MM.1S (cell line): ENCODE results near the gene ARHGAP8.

Experiments
- DNase-seq: peaks from one replicate; pipeline ENCODE4 v3.0.0-alpha.2; 2015
- H2AFZ ChIP-seq: fragments of 300-600 bp; sonication (generic); 2 replicates; pipeline ENCODE4 v1.6.0; 2016; ENCODE audit warnings: antibody characterized with exemption, low read length
- H3F3A ChIP-seq: fragments of 300-600 bp; sonication (generic); 2 replicates; pipeline ENCODE4 v1.6.1; 2016; ENCODE audit warnings: mild to moderate bottlenecking, antibody characterized with exemption, low read length, moderate library complexity, mixed read lengths; ENCODE audit not compliant: insufficient read depth
- H3K27ac ChIP-seq: fragments of 300-600 bp; sonication (generic); 2 replicates; pipeline ENCODE4 v1.5.1; 2016; ENCODE audit warnings: mild to moderate bottlenecking, low read length
- H3K27me3 ChIP-seq: fragments of 300-600 bp; sonication (generic); replicated peaks from 2 replicates; pipeline ENCODE4 v1.6.0; 2016; ENCODE audit warnings: low read length; ENCODE audit not compliant: insufficient read depth
- H3K36me3 ChIP-seq: fragments of 300-600 bp; sonication (generic); replicated peaks from 2 replicates; pipeline ENCODE4 v1.6.1; 2016; ENCODE audit warnings: mild to moderate bottlenecking, low read length, mixed read lengths; ENCODE audit not compliant: insufficient read depth
- H3K4me1 ChIP-seq: fragments of 300-600 bp; sonication (generic); 2 replicates; pipeline ENCODE4 v1.6.1; 2016; ENCODE audit warnings: low read length, mixed read lengths
- H3K4me2 ChIP-seq: fragments of 300-600 bp; sonication (generic); 2 replicates; pipeline ENCODE4 v1.6.0; 2016; ENCODE audit warnings: low read depth, low read length
- H3K4me3 ChIP-seq: fragments of 300-600 bp; sonication (generic); 2 replicates; pipeline ENCODE4 v1.5.1; 2016; ENCODE audit warnings: low read length, mixed read lengths
- H3K79me2 ChIP-seq: fragments of 300-600 bp; sonication (generic); 2 replicates; pipeline ENCODE4 v1.6.1; 2016; ENCODE audit warnings: mixed run types, low read length, mixed read lengths
- H3K9ac ChIP-seq: fragments of 300-600 bp; sonication (generic); 2 replicates; pipeline ENCODE4 v1.6.1; 2016; ENCODE audit warnings: low read length, mixed read lengths
- H3K9me2 ChIP-seq: fragments of 300-600 bp; sonication (generic); replicated peaks from 2 replicates; pipeline ENCODE4 v1.6.1; 2016; ENCODE audit warnings: mild to moderate bottlenecking, low read length, mixed read lengths; ENCODE audit not compliant: insufficient read depth
- H3K9me3 ChIP-seq: fragments of 300-600 bp; sonication (generic); replicated peaks from 2 replicates; pipeline ENCODE4 v1.6.1; 2016; ENCODE audit warnings: mild to moderate bottlenecking, low read length, mixed read lengths; ENCODE audit not compliant: insufficient read depth
- H4K20me1 ChIP-seq: fragments of 300-600 bp; sonication (generic); 2 replicates; pipeline ENCODE4 v1.6.1; 2016; ENCODE audit warnings: mild to moderate bottlenecking, low read length, moderate library complexity, mixed read lengths; ENCODE audit not compliant: insufficient read depth
- EZH2 ChIP-seq: fragments of 300-600 bp; sonication (generic); optimal IDR thresholded peaks from 2 replicates; pipeline ENCODE3; 2017; ENCODE audit warnings: low read depth, mild to moderate bottlenecking, antibody characterized with exemption, low read length, mixed read lengths
- EZH2phosphoT487 ChIP-seq: fragments of 300-600 bp; sonication (generic); IDR thresholded peaks from 2 replicates; pipeline ENCODE4 v1.6.1; 2018; ENCODE audit warnings: antibody characterized with exemption, low read length
- TF ChIP-seq, protein P1 (sequence below): fragments of 300-600 bp; sonication (generic); IDR thresholded peaks from 2 replicates; pipeline ENCODE4 v1.5.1; 2016; ENCODE audit warnings: antibody characterized with exemption, low read length, mixed read lengths

Gene ARHGAP8

GRCh38 chr22:44838316-44839016 is 86.1 kb downstream of the ARHGAP8 start:
- H4K20me1 ChIP-seq: no peaks in the 10 kb centered on the region
- no peaks in the 10 kb centered on the region for H3K79me2 ChIP-seq
- H3K9me2 ChIP-seq: no peaks in the 10 kb centered on the region
- no peak overlapping the region for H3K9ac ChIP-seq
- TF ChIP-seq EZH2phosphoT487 (no peak), EZH2 (no peak)
- TF ChIP-seq, protein P1, sequence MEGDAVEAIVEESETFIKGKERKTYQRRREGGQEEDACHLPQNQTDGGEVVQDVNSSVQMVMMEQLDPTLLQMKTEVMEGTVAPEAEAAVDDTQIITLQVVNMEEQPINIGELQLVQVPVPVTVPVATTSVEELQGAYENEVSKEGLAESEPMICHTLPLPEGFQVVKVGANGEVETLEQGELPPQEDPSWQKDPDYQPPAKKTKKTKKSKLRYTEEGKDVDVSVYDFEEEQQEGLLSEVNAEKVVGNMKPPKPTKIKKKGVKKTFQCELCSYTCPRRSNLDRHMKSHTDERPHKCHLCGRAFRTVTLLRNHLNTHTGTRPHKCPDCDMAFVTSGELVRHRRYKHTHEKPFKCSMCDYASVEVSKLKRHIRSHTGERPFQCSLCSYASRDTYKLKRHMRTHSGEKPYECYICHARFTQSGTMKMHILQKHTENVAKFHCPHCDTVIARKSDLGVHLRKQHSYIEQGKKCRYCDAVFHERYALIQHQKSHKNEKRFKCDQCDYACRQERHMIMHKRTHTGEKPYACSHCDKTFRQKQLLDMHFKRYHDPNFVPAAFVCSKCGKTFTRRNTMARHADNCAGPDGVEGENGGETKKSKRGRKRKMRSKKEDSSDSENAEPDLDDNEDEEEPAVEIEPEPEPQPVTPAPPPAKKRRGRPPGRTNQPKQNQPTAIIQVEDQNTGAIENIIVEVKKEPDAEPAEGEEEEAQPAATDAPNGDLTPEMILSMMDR: no peak
- no peak overlapping the region for H3K27ac ChIP-seq
- no peak overlapping the region for H3K4me3 ChIP-seq
- no peak overlapping the region for H2AFZ ChIP-seq
- no peak overlapping the region for H3K4me2 ChIP-seq
- peaks cover 95% of the 10 kb centered on the region for H3K27me3 ChIP-seq
- no peaks in the 10 kb centered on the region for H3K36me3 ChIP-seq
- no peak for DNase-seq
- no peaks in the 10 kb centered on the region for H3K4me1 ChIP-seq
- H3F3A ChIP-seq: no peaks in the 10 kb centered on the region
- H3K9me3 ChIP-seq: no peaks in the 10 kb centered on the region

DNA sequence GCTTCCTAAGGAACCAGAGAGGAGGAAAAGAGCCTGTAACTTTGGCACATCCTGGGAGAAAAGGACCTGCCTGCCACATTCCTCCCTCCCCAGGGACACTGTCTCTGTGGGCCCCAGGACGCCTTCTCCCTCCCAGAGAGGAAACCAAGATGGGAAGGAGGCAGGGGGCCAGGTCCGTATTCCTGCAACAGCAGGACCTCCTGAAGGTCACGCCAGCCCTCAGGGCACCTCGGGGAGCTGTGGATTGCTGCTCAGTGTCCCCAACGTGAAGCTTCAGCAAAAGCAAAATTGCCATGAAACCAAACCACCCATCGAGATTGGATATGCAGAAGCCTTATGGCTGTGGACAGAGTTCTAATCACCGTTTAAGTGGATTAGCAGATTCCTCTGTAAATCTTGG is 86.7 kb downstream of the ARHGAP8 start:
- no peaks in the 10 kb centered on the region for H3K4me1 ChIP-seq
- H4K20me1 ChIP-seq: no peaks in the 10 kb centered on the region
- H3K4me2 ChIP-seq: no peak overlapping the region
- H3K9me3 ChIP-seq: no peaks in the 10 kb centered on the region
- no peaks in the 10 kb centered on the region for H3K36me3 ChIP-seq
- H2AFZ ChIP-seq: no peak overlapping the region
- TF ChIP-seq, protein P1: no peak
- TF ChIP-seq EZH2: no peak
- TF ChIP-seq EZH2phosphoT487: no peak
- H3K4me3 ChIP-seq: no peak overlapping the region
- no peak for DNase-seq
- no peaks in the 10 kb centered on the region for H3K79me2 ChIP-seq
- no peaks in the 10 kb centered on the region for H3K9me2 ChIP-seq
- H3K27me3 ChIP-seq: peaks cover 90% of the 10 kb centered on the region
- H3F3A ChIP-seq: no peaks in the 10 kb centered on the region
- no peak overlapping the region for H3K27ac ChIP-seq
- no peak overlapping the region for H3K9ac ChIP-seq

DNA sequence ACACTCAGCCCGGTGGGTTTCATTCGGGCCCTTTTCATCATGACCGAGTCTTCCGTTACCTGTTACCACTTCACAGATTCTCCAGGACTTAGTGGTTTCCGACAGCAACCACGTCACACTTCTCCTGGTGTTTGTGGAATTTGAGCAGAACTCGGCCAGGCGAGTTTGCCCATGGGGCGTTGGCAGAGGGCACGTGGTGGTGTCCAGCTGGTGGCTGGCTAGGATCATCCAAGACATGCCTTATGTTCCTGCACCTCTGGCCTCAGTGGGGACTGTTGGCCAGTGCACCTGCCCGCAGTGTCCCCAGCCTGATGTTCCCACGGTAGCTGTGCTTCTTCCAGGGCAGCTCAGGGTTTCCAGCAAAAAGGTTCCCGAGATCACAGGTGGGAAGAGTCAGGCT is 87.3 kb downstream of the ARHGAP8 start:
- Histone ChIP-seq H3K9me2 (no peaks in the 10 kb centered on the region), H3F3A (no peaks in the 10 kb centered on the region), H3K27me3 (peaks cover 89% of the 10 kb centered on the region), H3K4me3 (no peak overlapping the region), H4K20me1 (no peaks in the 10 kb centered on the region), H3K4me2 (no peak overlapping the region), H3K79me2 (no peaks in the 10 kb centered on the region), H3K27ac (no peak overlapping the region), H3K9ac (no peak overlapping the region), H3K36me3 (no peaks in the 10 kb centered on the region), H3K4me1 (no peaks in the 10 kb centered on the region), H2AFZ (no peak overlapping the region), H3K9me3 (no peaks in the 10 kb centered on the region)
- DNase-seq: no peak
- TF ChIP-seq EZH2: no peak
- TF ChIP-seq, protein P1: no peak
- no peak for TF ChIP-seq EZH2phosphoT487
